ENCODE results near the gene CCPG1.

DNA sequence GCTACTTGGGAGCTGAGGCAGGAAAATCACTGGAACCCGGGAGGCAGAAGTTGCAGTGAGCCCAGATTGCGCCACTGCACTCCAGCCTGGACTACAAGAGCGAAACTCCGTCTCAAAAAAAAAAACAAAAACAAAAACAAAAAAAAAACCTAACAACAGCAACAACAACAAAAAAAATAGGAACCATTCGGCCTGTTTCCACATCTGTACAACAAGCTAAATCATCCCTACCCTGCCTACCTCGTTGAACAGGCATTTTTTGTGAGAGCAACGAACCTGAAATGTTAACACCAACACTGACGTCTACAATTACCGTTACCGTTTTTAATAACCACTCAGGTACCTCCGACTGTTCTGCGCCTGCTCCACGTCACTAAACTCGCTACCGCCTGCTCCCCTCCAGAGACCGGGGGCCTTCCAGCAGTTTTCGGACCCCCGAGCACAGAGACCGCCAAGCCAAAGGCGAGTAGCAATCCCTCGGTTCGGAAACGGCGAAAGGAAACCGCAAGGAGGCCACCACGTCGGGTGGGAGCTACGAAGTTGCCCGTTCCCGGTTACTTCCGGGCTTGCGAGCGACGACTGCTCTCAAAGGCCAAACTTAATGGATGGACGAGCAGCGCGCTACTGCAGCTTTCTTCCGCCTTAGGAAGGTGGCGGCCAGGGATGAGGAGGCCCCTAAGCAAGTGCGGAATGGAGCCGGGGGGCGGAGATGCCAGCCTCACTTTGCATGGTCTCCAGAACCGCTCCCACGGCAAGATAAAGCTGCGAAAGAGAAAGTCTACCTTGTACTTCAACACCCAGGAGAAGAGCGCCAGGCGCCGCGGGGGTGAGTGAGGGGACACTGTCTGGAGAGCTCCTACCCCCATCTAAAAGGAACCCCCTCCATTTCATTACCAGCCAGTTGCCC, 89.3 kb downstream of the CCPG1 start, which contains the start of the genes PIGB and PIGBOS1:
- TF ChIP-seq EZH2 (IDR thresholded peaks at IDR 0.05; ENCODE audit: insufficient read depth, poor library complexity, severe bottlenecking), result no peak
- no peak for TF ChIP-seq EZH2phosphoT487 (IDR thresholded peaks at IDR 0.05; ENCODE audit: insufficient read depth, low read depth)

Measured in GM23248 (cell line).